HG03025 (cell line): ENCODE measurements around the gene CLCA2.
A peak's percentile ranks its signal among the peaks of the same experiment; 100 is the strongest.

Experiments used
- ATAC-seq: cut with Tn5 transposase; IDR thresholded peaks from one replicate; pipeline ENCODE4 v1.9.1; 2021; ENCODE audit warnings: mild to moderate bottlenecking, moderate library complexity; ENCODE audit not compliant: unreplicated experiment, low FRiP score

Gene CLCA2

DNA sequence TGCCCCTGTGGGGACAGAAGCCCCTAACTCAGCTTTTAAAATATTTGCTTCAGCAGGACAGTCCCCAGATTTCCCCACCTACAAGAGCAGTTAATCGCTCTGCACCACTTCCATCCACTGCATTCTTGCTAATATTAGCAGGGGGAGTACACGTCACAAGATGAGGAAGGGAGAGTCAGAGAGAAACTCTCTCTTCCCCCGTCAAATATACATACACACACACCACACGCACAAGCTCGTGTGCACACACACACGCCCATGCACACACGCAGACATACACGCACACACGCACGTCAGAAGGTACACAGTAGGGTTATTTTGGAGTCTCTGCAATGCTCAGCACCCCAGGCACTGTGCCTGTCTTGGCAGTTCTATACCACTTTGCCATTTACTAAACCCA is 46.9 kb downstream of the CLCA2 start:
- ATAC-seq, result no peak

DNA sequence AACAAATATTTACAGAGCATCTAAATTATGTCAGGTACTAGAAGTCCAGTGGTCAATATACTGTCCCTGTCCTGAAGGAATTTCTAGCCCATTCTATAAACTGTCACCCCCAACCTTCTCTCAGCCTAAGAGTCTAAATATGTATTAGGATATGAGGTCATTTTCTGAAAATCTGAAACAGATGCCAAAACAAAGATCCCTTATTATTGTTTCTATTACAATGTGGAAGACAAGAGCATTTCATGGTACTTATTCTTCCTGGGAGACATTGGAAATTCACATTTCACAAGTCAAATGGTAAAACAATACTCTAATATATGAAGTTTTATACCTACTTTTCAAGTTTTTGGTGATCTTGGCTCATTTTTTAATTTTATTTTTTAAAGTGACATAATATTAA is 47.3 kb downstream of the CLCA2 start:
- no peak for ATAC-seq

DNA sequence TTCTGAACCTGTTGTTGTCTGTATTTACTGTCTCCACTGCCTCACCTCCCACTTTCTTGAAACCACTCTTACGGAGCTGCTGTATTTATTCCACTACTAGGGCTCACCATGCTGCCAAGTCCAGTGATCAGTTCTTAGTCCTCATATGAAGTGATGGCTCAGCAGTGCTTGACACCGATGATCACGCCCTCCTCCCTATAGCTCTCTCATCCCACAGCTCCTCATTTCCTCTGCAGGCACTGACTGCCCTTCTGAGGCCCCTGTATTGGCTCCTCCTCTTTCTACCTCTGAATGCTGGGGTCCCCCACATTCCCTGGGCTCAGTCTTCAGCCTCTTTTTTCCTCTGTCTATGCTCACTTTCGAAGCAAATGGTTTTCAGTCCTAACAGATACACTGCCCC is 48.2 kb downstream of the CLCA2 start:
- no peak for ATAC-seq

DNA sequence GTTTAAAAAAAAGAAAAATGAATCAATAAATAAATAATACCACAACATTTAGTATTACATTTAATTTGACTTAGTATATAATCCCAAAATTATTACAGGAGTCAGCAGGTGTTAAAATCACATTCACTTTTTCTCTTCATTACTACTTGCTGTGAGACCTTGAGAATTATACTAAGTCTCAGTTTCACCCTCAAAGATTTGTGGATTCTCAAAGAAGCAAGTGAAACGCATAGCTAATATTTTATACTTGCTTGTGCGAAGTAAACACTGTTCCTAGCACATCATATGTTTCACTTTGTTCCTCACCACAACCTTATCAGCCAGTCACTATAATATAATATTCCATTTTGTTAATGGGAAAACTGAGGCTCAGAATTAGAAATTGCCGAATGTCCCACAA is 48.8 kb downstream of the CLCA2 start:
- peak; percentile 61 for ATAC-seq

DNA sequence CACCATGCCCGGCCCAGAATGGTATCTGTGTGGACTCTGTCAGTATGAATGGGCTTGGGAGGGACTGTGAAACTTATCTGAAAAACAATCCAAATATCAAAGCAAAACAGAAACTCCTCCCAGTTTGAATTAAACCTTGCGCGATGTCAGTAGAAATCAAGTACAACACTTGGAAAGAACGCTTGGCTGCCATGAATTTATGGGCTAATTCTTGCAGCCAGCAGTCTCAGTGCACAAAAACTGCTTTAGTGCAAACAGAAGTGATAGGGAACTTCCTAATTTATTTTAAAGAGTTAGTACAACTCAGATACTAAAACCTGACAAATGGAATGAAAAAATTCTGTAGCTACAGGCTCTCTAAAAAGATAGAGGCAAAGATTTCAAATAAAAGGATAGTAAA is 53.3 kb downstream of the CLCA2 start:
- ATAC-seq, result no peak

DNA sequence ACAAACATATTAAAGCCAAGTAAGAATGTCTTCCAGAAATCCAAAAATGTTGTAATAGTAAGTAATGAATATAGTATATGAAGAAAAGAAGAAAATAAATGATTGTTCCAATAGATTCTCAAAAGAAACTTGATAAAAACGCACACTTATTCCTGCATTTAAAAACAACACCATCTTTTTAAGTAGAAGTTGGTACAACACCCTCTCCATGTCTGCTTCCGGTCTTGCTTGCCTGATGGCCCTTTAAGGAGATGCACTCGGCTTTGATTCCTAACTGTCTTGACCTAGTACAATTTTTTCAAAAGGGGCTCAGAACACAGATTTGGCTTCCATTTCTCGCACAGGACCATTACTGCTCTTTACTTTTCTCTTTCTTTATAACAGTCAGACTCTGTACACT is 53.7 kb downstream of the CLCA2 start:
- no peak for ATAC-seq

DNA sequence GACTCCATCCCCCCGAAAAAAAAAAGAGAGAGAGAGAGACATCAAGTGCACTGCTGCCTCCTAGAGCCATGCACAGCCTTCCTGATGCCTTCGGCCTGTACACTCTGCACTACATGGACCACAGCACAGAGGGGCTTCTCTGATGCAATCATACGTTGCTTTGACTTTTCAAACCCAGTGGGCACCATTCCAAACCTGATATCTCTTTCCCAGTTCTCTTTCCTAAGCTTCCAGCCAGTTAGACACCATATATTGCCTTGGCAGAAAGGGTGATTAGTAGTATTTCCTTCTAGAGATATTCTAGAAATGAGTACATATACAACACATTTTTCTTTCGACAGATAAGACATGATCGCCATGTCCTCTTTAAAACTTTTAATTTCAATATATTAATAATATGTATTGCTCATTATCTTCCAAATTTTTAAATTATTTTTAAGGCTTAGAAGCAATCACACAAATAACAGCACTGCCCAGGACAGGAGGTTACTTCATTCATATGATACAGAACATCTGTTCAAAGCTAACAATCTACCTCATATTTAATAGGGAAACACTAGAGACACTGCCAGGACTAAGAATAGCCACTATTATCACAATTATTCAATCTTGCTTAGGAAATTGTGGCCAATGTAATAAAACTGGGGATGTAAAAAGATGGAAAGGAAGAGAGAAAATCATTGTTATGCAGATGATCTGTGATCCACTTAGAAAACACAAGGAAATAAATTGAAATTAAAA is 54.6 kb downstream of the CLCA2 start:
- no peak for ATAC-seq

DNA sequence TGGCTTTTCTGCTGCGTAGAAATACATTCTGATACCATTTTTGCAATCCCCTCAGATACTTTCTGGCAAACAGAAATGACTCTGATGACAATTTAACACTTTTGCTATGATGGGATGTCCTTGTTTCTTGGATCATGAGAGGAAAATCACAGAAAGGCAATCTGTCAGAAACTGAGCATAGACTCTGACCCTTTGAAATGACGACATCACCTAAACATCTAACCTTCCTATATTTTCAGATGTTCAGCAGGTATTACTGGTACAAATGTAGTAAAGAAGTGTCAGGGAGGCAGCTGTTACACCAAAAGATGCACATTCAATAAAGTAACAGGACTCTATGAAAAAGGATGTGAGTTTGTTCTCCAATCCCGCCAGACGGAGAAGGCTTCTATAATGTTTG is 58.0 kb downstream of the CLCA2 start:
- ATAC-seq, result no peak

DNA sequence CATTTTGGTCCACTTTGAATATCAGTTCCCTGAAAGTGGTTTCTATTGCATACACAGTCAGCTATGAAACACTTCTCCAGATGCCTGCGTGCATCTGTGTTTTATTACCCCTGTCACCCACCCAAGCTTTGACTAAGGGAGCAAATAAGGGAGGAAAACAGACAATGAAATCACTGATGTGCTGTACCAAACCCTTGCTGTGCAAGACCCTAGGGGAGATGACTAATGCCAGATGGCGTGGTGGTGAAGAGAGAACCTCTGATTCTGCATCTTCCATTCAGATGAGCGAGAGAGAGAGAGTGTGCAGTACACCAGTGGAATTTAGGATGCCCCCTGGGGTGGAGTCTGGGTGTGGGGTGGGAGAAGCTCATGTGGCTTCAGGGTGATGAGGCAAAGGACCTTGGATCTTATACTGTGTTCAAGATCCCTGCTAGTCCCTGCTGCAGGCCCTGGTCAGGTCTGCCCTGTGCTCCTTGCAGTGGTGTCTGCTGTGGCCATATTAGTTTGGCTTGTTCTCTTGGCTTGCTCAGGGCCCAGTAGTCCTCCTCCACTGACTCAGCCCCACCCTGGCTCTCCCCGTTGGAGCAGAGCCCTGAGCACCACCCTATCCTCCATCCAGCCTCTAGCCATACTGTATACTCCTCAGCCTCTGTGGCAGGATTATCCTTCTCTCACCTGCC is 63.3 kb downstream of the CLCA2 start:
- no peak for ATAC-seq

DNA sequence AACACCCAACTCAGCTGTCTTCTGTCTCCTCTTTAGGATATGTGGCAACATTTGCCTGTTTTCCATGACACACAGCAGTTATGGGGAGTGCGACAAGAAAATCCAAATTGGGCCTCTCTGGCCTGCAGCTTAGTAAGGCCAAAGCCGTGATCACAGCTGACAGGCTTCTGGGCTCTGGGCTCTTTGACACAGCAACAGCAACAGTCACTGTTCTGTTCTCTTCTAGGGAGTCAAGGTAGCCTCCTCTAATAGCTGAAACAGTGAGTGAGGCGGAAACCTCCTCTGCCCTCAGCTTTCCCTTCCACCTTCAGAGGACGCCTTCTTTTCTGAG is 63.8 kb downstream of the CLCA2 start:
- no peak for ATAC-seq

DNA sequence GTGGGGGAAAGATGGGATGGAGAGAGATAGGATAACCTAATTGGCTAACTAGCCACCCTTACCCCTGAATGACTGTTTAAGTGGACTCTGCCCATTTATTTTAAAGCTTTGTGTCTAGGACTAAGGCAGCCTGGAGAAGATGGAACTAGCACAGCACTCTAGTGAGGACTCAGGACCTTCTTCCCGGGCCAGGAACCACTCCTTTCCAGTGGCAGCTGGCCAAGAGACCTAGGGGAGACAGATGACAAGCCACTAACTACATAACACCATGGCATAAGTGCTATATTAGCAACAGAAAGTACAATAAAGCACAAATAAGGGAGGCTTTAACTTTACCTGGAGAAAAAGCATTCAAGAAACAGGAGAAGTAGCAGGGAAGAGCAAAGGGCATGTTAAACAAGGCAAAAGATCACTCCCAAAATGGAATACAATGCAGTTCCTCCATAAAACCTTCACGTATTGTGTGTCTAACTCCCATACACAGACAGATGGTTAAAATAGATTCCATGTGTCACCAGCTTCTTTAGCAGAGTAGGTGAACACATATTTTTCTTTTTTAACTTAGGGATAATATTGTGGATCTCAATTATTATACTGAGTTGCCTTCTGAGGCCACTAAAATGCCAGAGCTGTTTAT is 65.4 kb downstream of the CLCA2 start:
- no peak for ATAC-seq

DNA sequence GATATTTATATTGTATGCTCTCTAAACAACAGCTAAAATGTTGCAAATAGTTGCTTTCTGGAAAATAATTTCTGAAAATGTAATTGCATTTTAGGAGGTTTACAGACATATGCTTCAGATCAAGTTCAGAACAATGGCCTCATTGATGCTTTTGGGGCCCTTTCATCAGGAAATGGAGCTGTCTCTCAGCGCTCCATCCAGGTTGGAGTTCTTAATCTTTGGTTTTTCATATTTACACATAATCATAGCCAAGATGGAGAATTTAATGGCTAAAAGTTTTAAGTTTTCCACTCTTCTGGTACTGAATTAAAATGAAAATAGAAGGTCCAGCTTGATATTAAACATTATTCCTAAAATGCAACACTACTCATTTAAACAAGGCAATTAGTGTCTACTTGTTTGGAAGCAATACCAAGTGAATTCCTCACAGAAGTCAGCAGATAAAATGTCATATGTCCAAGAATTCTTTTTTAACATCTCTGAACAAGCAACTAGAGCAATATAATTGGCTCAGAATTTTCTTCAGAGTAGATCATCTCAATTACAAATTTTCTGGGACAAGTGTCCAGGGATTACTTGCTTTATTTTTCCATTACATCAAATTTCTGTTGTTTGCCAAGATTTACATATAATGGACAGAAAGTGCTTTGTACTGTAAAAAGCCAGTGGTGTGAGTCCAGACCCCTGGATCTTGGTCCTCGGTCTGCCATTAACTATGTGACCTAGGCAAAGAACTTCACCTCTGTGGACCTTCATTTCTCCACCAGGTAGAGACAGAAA is 67.4 kb downstream of the CLCA2 start:
- no peak for ATAC-seq

DNA sequence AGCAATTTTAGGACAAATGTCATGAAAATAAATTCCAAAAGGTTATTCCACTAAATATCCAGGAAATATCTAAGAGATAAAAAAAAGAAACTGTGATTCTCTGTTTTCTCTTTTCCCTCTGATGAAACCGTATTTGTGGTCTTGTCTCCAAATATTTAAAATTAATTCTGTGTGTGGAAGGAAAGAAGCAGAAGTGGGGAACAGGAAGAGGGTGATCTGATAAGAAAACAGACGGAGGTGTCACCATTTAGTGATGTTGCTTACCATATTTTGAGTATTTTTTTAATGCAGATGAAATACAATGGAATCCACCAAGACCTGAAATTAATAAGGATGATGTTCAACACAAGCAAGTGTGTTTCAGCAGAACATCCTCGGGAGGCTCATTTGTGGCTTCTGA is 74.3 kb downstream of the CLCA2 start:
- ATAC-seq, result no peak

DNA sequence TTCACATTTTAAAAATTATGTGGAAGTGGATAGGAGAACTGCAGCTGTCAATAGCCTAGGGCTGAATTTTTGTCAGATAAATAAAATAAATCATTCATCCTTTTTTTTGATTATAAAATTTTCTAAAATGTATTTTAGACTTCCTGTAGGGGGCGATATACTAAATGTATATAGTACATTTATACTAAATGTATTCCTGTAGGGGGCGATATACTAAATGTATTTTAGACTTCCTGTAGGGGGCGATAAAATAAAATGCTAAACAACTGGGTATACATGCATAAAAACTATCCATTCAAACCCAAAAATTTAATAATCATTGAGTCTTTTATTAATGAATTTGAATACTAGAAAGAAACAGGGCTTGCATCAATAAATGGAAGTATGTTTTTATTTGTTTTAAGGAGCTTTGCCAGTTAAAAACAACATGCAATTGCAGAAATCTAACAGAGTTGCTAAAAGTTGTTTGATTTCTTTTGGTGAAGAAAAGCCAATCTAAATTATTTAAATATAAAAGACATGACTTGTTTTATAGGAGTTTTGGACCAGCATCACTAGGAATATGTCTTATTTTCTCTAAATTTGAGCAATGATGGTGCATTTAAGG is 76.1 kb downstream of the CLCA2 start:
- no peak for ATAC-seq

DNA sequence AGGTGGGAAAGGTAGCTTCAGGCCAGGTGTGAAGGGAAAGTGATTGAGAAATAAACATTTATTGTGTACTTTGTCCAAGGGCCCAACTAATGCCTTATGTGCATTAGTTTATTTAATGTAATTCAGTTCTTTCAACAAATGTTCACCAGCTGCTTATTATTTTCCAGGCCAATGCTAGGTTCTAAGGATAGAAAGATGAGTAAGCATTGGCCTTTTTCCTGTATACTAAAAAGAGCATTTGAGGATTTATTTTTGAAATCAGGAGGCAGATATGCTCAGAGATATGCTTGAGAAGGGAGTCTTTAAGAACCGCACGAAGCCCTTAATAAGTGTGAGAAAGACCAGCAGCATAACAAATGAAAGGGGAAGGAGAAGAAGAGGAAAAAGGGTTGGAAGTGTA is 76.7 kb downstream of the CLCA2 start:
- no peak for ATAC-seq

DNA sequence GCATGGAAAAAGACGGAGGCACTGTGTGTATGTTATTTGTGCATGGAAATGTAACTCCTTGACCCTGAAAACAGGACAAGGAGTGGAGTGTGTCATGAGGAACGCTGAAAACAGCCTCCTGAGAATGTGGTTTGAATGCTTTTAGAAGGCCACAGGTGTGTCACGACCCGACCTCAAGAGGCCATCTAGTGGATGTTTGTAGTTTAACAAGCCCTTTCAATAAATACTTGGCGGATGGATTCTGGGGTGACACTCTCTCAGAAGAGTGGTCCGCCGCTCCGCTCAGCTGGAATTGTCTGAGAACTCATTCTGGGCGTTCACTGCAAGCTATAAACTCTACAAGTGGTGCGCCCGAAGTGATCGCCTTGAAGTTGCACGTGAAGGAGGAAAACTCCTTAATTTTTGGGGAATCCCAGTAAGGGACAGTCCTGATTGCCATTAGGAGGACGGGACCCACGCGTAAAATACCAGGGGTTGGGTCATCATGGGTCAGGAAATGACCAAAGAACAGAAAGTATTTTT is 78.2 kb downstream of the CLCA2 start:
- peak; percentile 59 for ATAC-seq

DNA sequence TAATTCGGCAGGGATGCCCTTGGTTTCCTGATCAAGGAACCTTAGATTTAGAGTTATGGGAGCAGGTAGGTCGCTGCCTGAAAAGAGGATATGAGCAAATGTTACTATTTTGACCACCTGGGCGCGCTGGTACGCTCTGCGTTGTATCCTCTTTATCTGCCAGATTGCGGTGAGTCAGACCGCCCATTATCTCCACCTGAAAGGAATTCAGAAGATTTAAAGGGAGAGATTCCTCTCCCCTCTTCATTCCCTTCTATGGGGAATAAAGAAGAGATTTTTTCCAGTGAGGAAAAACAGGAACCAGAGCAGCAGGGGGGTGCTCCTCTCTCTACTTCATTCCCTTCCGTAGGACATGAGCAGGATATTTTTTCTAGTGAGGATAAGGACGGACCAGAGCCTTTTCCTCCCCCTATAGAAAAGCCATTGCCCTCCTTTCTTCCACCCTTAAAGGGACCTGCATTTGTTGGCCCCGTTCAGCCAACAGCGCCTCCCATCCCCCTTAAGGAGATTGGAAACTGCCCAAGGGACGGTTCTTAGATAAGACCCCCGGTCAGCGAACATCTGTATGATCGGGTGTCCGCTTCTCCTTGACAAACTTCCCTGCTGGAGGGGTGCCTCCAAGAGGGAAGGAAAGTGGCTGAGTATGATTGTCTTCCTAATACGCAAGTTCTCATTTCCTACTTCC is 78.9 kb downstream of the CLCA2 start:
- peak; percentile 17 for ATAC-seq

DNA sequence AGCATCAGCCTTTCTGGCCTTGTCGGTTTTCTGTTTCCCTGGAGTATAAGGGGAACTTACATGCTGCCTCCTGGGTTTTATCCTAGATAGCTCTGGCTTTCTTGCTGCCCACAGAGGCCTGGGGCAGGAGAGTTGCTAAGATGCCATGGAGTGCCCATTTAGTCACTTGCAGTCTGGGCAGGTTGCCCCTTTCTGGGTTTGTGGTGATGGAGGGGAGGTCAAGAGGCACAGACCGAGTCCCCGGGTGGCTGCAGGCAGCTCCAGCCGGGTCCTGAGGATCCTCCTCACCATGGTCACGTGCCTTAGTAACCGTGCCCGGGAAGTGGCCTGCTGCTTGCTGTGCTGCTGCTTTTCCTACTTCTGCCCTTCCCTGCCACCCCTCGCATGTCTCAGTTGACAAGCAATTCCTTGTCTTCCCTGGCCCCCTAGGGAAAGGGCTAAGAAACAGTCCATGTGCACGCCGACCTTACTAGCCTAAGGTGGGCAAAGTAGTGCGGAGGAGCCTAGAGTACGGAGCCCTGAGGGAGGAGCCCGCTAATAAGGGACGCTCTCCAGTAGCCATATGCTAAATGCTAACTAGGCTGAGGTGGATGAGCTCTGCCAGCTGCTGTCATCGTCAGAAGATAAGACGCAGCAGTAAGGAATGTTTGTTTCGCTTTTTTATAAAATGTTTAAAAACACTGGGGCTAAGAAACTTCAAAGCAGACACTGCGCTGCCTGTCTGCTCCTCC is 79.6 kb downstream of the CLCA2 start:
- no peak for ATAC-seq

DNA sequence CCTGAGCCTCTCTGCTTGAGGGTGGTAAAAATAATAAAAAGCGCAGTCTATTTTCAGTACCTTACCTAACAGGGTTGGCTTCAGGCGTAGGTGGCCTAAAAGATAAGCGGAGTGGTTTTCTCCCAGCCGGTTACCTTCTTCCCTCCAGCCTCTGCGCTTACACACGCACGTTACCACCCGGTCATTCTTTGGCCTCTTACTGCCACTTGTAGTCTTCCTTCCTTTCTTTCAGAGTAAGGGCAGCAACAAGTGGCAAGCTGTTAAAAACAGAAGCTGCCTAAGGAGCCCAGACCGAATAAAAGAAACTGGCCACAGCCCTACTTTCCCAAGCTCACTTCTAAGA is 80.1 kb downstream of the CLCA2 start:
- no peak for ATAC-seq
